ENCODE data around the gene TRIP6.
A peak's percentile ranks its signal among the peaks of the same experiment; 100 is the strongest.
"Not testable (repeated sequence)": the region's sequence is repeated elsewhere in the genome, so short reads cannot be mapped to it uniquely, and the experiment has no call there.

The TRIP6 gene

GRCh38 chr7:100839361-100839760 lies 27.8 kb upstream of the TRIP6 start:
- DNase-seq: no peak

- DNase-seq: no peak
These were observed 26.6 kb upstream of the TRIP6 start for GRCh38 chr7:100840470-100841100.

GRCh38 chr7:100847360-100847759 lies 19.8 kb upstream of the TRIP6 start:
- DNase-seq: no peak

GRCh38 chr7:100852048-100852872 lies 14.9 kb upstream of the TRIP6 start, which contains the start of gene SLC12A9:
TSS of gene SLC12A9 (plus strand) at chr7:100852713. CDS start at chr7:100854198, 1,485 bp downstream.
- peak; percentile 92 for DNase-seq

- DNase-seq: no peak
These were observed 12.9 kb upstream of the TRIP6 start for GRCh38 chr7:100854146-100854895.

- DNase-seq: not testable (repeated sequence)
These were observed 12.3 kb upstream of the TRIP6 start for GRCh38 chr7:100854899-100855298.

- no peak for DNase-seq
These were observed 11.7 kb upstream of the TRIP6 start for GRCh38 chr7:100855515-100855914.

GRCh38 chr7:100856871-100857282 lies 10.3 kb upstream of the TRIP6 start:
- DNase-seq: no peak

- DNase-seq: no peak
These were observed 7.3 kb upstream of the TRIP6 start for GRCh38 chr7:100859856-100860255.

- DNase-seq: no peak
These were observed 6.2 kb upstream of the TRIP6 start for GRCh38 chr7:100860702-100861615.

- DNase-seq: no peak
These were observed 5.6 kb upstream of the TRIP6 start for GRCh38 chr7:100861616-100861985.

- DNase-seq: no peak
These were observed 3.7 kb upstream of the TRIP6 start for GRCh38 chr7:100863406-100863950.

GRCh38 chr7:100864263-100864845 lies 2.8 kb upstream of the TRIP6 start:
- no peak for DNase-seq

- peak; percentile 57 for DNase-seq
These were observed 1.7 kb upstream of the TRIP6 start for GRCh38 chr7:100865372-100865911.

- peak; percentile 71 for DNase-seq
These were observed 1.1 kb upstream of the TRIP6 start for GRCh38 chr7:100865938-100866728.

- DNase-seq: no peak
These were observed 503 bp upstream of the TRIP6 start for GRCh38 chr7:100866729-100867039.

- DNase-seq: no peak
These were observed 744 bp downstream of the TRIP6 start for GRCh38 chr7:100867776-100868485.

GRCh38 chr7:100873599-100874299 lies 6.6 kb downstream of the TRIP6 start:
- no peak for DNase-seq

- DNase-seq: no peak
These were observed 7.1 kb downstream of the TRIP6 start for GRCh38 chr7:100874300-100874576.

Measured in EL (cell line).